ENCODE measurements around the gene OXTR.

- no peak for TF ChIP-seq EZH2 (IDR thresholded peaks at IDR 0.05; ENCODE audit: low read length)
- TF ChIP-seq CTCF (optimal IDR thresholded peaks at IDR 0.05 in 1 of 3, IDR thresholded peaks at IDR 0.05 in 1 of 3, conservative IDR thresholded peaks at IDR 0.05 in 1 of 3; ENCODE audit: extremely low read depth in 1 of 3, insufficient read depth in 2 of 3, low read length in 3 of 3): no peak
Observed at GRCh38 chr3:8756671-8757070, 12.7 kb downstream of the OXTR start.
